IMR-90 (cell line): Measurements from ENCODE around the gene SLC17A9. TPM values are rescaled to one million over a fixed set of nuclear protein-coding genes. Genes with fewer than 3 reads are reported as not detected.

Experiments used
- ATAC-seq: fragments of 200-7000 bp; cut with Tn5 transposase; 2 replicates; pipeline ENCODE4 v1.9.1; 2020; ENCODE audit warnings: low read depth, mild to moderate bottlenecking, moderate library complexity
- BruUV-seq: library from RNA; stranded (reverse); fragments of 400-500 nt; replicated peaks from 2 replicates; lab custom pipeline; 2021; lab: Mats Ljungman, UMichigan
- CTCF ChIA-PET: fragments of 300-600 bp; formaldehyde crosslinking; extraction: SDS; loops from one replicate; lab custom pipeline; 2021; ENCODE audit warnings: antibody characterized with exemption; lab: Yijun Ruan, JAX
- POLR2A ChIA-PET: fragments of 300-600 bp; sonication (Branson Sonifier 250); formaldehyde crosslinking; loops from one replicate; lab custom pipeline; 2022; ENCODE audit warnings: antibody characterized with exemption; ENCODE audit not compliant: unreplicated experiment; lab: Charles Lee
- DNase-seq: peaks from one replicate; pipeline ENCODE4 v3.0.0; 2013
- H2AFZ ChIP-seq: replicated peaks from 2 replicates; pipeline ENCODE3; 2013; ENCODE audit warnings: low read length, mild to moderate bottlenecking; ENCODE audit not compliant: poor library complexity
- H2AK5ac ChIP-seq: 2 replicates; pipeline ENCODE4 v1.6.1; 2013; ENCODE audit warnings: low read depth, low read length, inconsistent platforms
- H2AK9ac ChIP-seq: replicated peaks from 2 replicates; pipeline ENCODE3; 2013; ENCODE audit warnings: mild to moderate bottlenecking, low read depth, low read length, moderate library complexity; ENCODE audit not compliant: poor library complexity
- H2BK120ac ChIP-seq: 2 replicates; pipeline ENCODE4 v1.6.1; 2013; ENCODE audit warnings: low read depth, low read length, inconsistent platforms
- H2BK15ac ChIP-seq: 3 replicates; pipeline ENCODE4 v1.6.1; 2013; ENCODE audit warnings: low read depth, low read length, inconsistent platforms
- H2BK20ac ChIP-seq: 2 replicates; pipeline ENCODE4 v1.6.1; 2013; ENCODE audit warnings: low read depth, mild to moderate bottlenecking, inconsistent platforms, low read length, moderate library complexity
- H2BK5ac ChIP-seq: 2 replicates; pipeline ENCODE4 v1.6.1; 2013; ENCODE audit warnings: mild to moderate bottlenecking, low read depth, low read length, inconsistent platforms; ENCODE audit not compliant: poor library complexity, severe bottlenecking
- H3K14ac ChIP-seq: replicated peaks from 2 replicates; pipeline ENCODE4 v1.6.1; 2013; ENCODE audit warnings: low read depth, low read length, inconsistent platforms
- H3K18ac ChIP-seq: 2 replicates; pipeline ENCODE4 v1.6.1; 2013; ENCODE audit warnings: low read depth, low read length, control low read depth
- H3K23ac ChIP-seq: 2 replicates; pipeline ENCODE4 v1.6.1; 2013; ENCODE audit warnings: low read depth, low read length, inconsistent platforms
- H3K27ac ChIP-seq: 2 replicates; pipeline ENCODE4 v1.5.1; 2013; ENCODE audit warnings: mild to moderate bottlenecking, control low read depth, low read length; ENCODE audit not compliant: insufficient read depth
- H3K27me3 ChIP-seq: 2 replicates; pipeline ENCODE4 v1.6.1; 2013; ENCODE audit warnings: low read length; ENCODE audit not compliant: control insufficient read depth, insufficient read depth
- H3K36me3 ChIP-seq: 2 replicates; pipeline ENCODE4 v1.6.1; 2013; ENCODE audit warnings: low read length, mixed read lengths; ENCODE audit not compliant: control insufficient read depth, insufficient read depth
- H3K4ac ChIP-seq: 2 replicates; pipeline ENCODE4 v1.6.1; 2013; ENCODE audit warnings: low read depth, low read length, inconsistent platforms
- H3K4me1 ChIP-seq: 2 replicates; pipeline ENCODE4 v1.6.1; 2013; ENCODE audit warnings: low read length, mixed read lengths; ENCODE audit not compliant: control insufficient read depth, insufficient read depth
- H3K4me2 ChIP-seq: 2 replicates; pipeline ENCODE4 v1.6.1; 2013; ENCODE audit warnings: low read depth, mild to moderate bottlenecking, control low read depth, low read length, moderate library complexity
- H3K4me3 ChIP-seq: 2 replicates; pipeline ENCODE4 v1.5.1; 2013; ENCODE audit warnings: low read depth, mild to moderate bottlenecking, control low read depth, low read length, moderate library complexity; ENCODE audit not compliant: insufficient read depth
- H3K56ac ChIP-seq: 2 replicates; pipeline ENCODE4 v1.6.1; 2013; ENCODE audit warnings: low read length, inconsistent platforms; ENCODE audit not compliant: insufficient read depth; ENCODE audit errors: extremely low read depth
- H3K79me1 ChIP-seq, 2 experiments: 2 replicates each; pipeline ENCODE4 v1.6.1; 2013; ENCODE audit warnings: low read length in 2 of 2, inconsistent platforms in 1 of 2, low read depth in 1 of 2
- H3K9ac ChIP-seq: 2 replicates; pipeline ENCODE4 v1.6.1; 2013; ENCODE audit warnings: low read depth, low read length, control low read depth
- H3K9me1 ChIP-seq: 2 replicates; pipeline ENCODE4 v1.6.1; 2013; ENCODE audit warnings: low read length, inconsistent platforms; ENCODE audit not compliant: insufficient read depth
- H3K9me3 ChIP-seq: 2 replicates; pipeline ENCODE4 v1.6.1; 2013; ENCODE audit warnings: low read length; ENCODE audit not compliant: control insufficient read depth, insufficient read depth
- H4K20me1 ChIP-seq: 2 replicates; pipeline ENCODE4 v1.6.1; 2013; ENCODE audit warnings: low read length, inconsistent platforms; ENCODE audit not compliant: insufficient read depth
- H4K5ac ChIP-seq: 2 replicates; pipeline ENCODE4 v1.6.1; 2013; ENCODE audit warnings: mild to moderate bottlenecking, low read depth, low read length, control low read depth
- H4K8ac ChIP-seq, 2 experiments: 2 replicates each; pipeline ENCODE4 v1.6.1; 2013; ENCODE audit warnings: low read depth in 2 of 2, low read length in 2 of 2, control low read depth in 1 of 2, inconsistent platforms in 1 of 2
- H4K91ac ChIP-seq: 2 replicates; pipeline ENCODE4 v1.6.1; 2013; ENCODE audit warnings: low read depth, low read length, inconsistent platforms; ENCODE audit not compliant: insufficient read depth
- CEBPB ChIP-seq: IDR thresholded peaks from 2 replicates; pipeline ENCODE4 v1.6.1; 2012; ENCODE audit warnings: low read depth, low read length, improper control_type of control experiment
- CHD1 ChIP-seq: IDR thresholded peaks from 2 replicates; pipeline ENCODE4 v1.6.1; 2012; ENCODE audit warnings: low read depth, low read length, improper control_type of control experiment
- MAFK ChIP-seq: IDR thresholded peaks from 2 replicates; pipeline ENCODE4 v1.6.1; 2012; ENCODE audit warnings: low read depth, low read length, improper control_type of control experiment
- MAZ ChIP-seq: IDR thresholded peaks from 2 replicates; pipeline ENCODE4 v1.6.1; 2012; ENCODE audit warnings: low read depth, mild to moderate bottlenecking, low read length, improper control_type of control experiment, moderate library complexity, borderline replicate concordance
- MXI1 ChIP-seq: IDR thresholded peaks from 2 replicates; pipeline ENCODE4 v1.6.1; 2012; ENCODE audit warnings: low read depth, mild to moderate bottlenecking, low read length, moderate library complexity, borderline replicate concordance
- RAD21 ChIP-seq: IDR thresholded peaks from 2 replicates; pipeline ENCODE4 v1.6.1; 2012; ENCODE audit warnings: low read length, improper control_type of control experiment
- RFX5 ChIP-seq: IDR thresholded peaks from 2 replicates; pipeline ENCODE4 v1.8.0; 2012; ENCODE audit warnings: low read depth, mild to moderate bottlenecking, low read length, moderate library complexity
- WGBS, 2 experiments: methylation state at CpG; one replicate each; pipeline versions ENCODE4 v1.1.5 to v1.1.7; 2013; ENCODE audit warnings: missing lambda C conversion rate in 2 of 2; ENCODE audit not compliant: insufficient read length in 1 of 2; ENCODE audit errors: extremely low coverage in 2 of 2; 5-methylcytosine and 5-hydroxymethylcytosine counted together
- dilution Hi-C: fragments of 300-500 bp; cut with HindIII; formaldehyde crosslinking; loops from one replicate; pipeline ENCODE4 v1.14.3; 2018; ENCODE audit warnings: low sequenced_read_pairs; ENCODE audit not compliant: unreplicated experiment
- in situ Hi-C: fragments of 300-500 bp; cut with MboI; formaldehyde crosslinking; loops from 3 replicates; pipeline ENCODE4 v1.14.3; 2019; ENCODE audit warnings: low sequenced_read_pairs, inconsistent platforms, mixed read lengths
- intact Hi-C: fragments of 100-400 bp; cut with micrococcal nuclease; formaldehyde crosslinking; loops from 2 replicates; pipeline ENCODE4 v1.10.0; 2022
- polyA plus RNA-seq, 3 experiments: library from polyadenylated mRNA; depleted of rRNA; stranded (reverse); fragments of >200 nt; gene quantifications; 2 replicates each; pipeline ENCODE4 v1.2.3, GENCODE V29; 2012; ENCODE audit warnings: low replicate concordance in 1 of 3
- total RNA-seq: library from RNA; depleted of rRNA; stranded (reverse); fragments of >200 nt; gene quantifications from 2 replicates; pipeline ENCODE4 v1.2.3, GENCODE V29; 2012
- TF ChIP-seq, protein P1 (sequence below): fragments of 150-350 bp; IDR thresholded peaks from 2 replicates; pipeline ENCODE4 v1.6.1; 2017; ENCODE audit warnings: mild to moderate bottlenecking, antibody characterized with exemption, low read length, low read depth
- TF ChIP-seq, protein P2 (sequence below): fragments of 150-350 bp; IDR thresholded peaks from 2 replicates; pipeline ENCODE4 v1.6.1; 2016; ENCODE audit warnings: low read depth, mild to moderate bottlenecking, low read length, moderate library complexity, borderline replicate concordance

The SLC17A9 gene
- total and polyA plus RNA-seq, 2 of the 4 experiments (the other 2 are of a cell fraction) = 2.2 to 14.4 TPM

DNA sequence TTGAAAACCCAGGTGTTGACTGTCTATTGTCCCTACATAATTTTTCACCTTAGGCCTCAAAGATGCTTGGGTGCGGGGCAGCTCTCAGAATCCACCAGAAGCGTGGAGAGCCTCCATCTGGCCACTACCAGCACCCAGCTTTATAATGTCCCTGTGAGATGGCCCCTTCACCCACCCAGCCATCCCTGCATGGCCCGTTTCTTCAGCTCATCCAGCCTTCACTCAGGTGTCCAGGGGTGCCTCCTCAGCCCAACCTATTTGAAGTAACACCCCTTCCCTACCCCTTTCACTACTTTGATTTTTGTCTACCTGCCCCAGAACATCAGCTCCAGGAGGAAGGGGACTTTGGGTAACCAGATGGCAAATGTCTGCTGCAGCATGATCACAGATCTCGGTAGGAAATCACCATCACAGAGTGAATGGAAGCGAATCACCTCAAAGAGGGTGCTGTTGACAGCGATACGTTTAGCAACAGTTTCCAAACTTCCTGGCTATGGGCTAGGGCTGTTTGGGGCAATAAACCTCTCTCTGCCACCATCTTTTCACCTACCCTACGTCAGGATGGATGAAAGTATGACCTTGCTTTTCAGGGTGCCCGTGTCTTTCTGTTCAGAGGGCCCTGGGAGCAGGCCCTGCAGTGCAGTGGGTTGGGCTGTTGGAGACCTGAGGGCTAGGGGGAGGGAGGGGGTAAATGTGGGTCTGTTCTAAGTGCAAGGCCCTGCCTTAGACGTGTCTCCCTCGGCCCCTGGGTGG lies 1.2 kb upstream of the SLC17A9 start:
- no peak overlapping the region for H2BK120ac ChIP-seq
- intact Hi-C loops = no loop called here

More for the DNA sequence above, 1.2 kb upstream of the SLC17A9 start:
- no peak for TF ChIP-seq MAFK
- no peak for TF ChIP-seq CEBPB
- no peak for TF ChIP-seq CHD1
- TF ChIP-seq MAZ = no peak
- TF ChIP-seq RAD21 = no peak
- TF ChIP-seq, protein P1, sequence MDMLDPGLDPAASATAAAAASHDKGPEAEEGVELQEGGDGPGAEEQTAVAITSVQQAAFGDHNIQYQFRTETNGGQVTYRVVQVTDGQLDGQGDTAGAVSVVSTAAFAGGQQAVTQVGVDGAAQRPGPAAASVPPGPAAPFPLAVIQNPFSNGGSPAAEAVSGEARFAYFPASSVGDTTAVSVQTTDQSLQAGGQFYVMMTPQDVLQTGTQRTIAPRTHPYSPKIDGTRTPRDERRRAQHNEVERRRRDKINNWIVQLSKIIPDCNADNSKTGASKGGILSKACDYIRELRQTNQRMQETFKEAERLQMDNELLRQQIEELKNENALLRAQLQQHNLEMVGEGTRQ = no peak
- TF ChIP-seq MXI1 = no peak
- TF ChIP-seq, protein P2, sequence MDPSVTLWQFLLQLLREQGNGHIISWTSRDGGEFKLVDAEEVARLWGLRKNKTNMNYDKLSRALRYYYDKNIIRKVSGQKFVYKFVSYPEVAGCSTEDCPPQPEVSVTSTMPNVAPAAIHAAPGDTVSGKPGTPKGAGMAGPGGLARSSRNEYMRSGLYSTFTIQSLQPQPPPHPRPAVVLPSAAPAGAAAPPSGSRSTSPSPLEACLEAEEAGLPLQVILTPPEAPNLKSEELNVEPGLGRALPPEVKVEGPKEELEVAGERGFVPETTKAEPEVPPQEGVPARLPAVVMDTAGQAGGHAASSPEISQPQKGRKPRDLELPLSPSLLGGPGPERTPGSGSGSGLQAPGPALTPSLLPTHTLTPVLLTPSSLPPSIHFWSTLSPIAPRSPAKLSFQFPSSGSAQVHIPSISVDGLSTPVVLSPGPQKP = no peak
- no peak for TF ChIP-seq RFX5
- no peak overlapping the region for H3K18ac ChIP-seq
- no peak overlapping the region for H2BK20ac ChIP-seq
- H3K9me1 ChIP-seq = peaks cover 8% of the 10 kb centered on the region; the same call in 1 of the 2 replicates
- no peak overlapping the region for H2BK15ac ChIP-seq
- ATAC-seq (no peak), DNase-seq (no peak)
- H3K14ac ChIP-seq = no peak overlapping the region
- H3K36me3 ChIP-seq = peaks cover 33% of the 10 kb centered on the region
- H3K56ac ChIP-seq = no peak overlapping the region
- H2BK5ac ChIP-seq = no peak overlapping the region
- peaks cover 2% of the 10 kb centered on the region; the same call in 1 of the 2 replicates for H3K9me3 ChIP-seq
- H3K4me2 ChIP-seq = no peak overlapping the region
- no peak overlapping the region for H3K27ac ChIP-seq
- no TSS peak for BruUV-seq
- H3K4ac ChIP-seq = no peak overlapping the region
- CTCF ChIA-PET = no interaction called here
- no peak overlapping the region for H3K4me3 ChIP-seq
- no peak overlapping the region for H3K9ac ChIP-seq
- peaks cover 11 to 26% of the 10 kb centered on the region in 2 experiments; a peak in 2 of 4 replicates for H3K79me1 ChIP-seq
- no peak overlapping the region for H3K23ac ChIP-seq
- no peaks in the 10 kb centered on the region for H3K27me3 ChIP-seq
- in situ Hi-C loops (no loop called here), dilution Hi-C loops (no loop called here)
- no peak overlapping the region for H4K91ac ChIP-seq
- H4K20me1 ChIP-seq = peaks cover 13% of the 10 kb centered on the region
- H4K8ac ChIP-seq = no peak overlapping the region
- H2AK5ac ChIP-seq = no peak overlapping the region
- H2AFZ ChIP-seq = no peak overlapping the region
- H2AK9ac ChIP-seq = peak overlapping the region; percentile 30
- WGBS, 2 experiments = 97% methylated on average over 5 of the region's 11 CpGs; no CpG with 5 or more reads in 1 of the 2 experiments
- H4K5ac ChIP-seq = no peak overlapping the region
- H3K4me1 ChIP-seq = peaks cover 13% of the 10 kb centered on the region
- POLR2A ChIA-PET = no interaction called here
